K562 (cell line): Measurements from ENCODE around the gene GABPB2. TPM values are rescaled to one million over a fixed set of nuclear protein-coding genes. Genes with fewer than 3 reads are reported as not detected.

Experiments used
- BACH1 ChIP-seq: fragments of 200-800 bp; sonication (Bioruptor generic); IDR thresholded peaks from 2 replicates; pipeline ENCODE4 v1.6.1; 2016; ENCODE audit warnings: missing genetic modification characterization, missing compliant biosample characterization
- E2F8 ChIP-seq: fragments of 450-650 bp; IDR thresholded peaks from 2 replicates; pipeline ENCODE4 v1.7.1; 2018; ENCODE audit warnings: mild to moderate bottlenecking, low read depth; ENCODE audit not compliant: partially characterized antibody
- KHSRP ChIP-seq: fragments of 450-650 bp; IDR thresholded peaks from 2 replicates; pipeline ENCODE4 v1.6.1; 2017
- PURB ChIP-seq: sonication (generic); formaldehyde crosslinking; IDR thresholded peaks from 2 replicates; pipeline ENCODE4 v1.9.0; 2021; ENCODE audit warnings: low read depth, mild to moderate bottlenecking, missing genetic modification reagents
- SIN3B ChIP-seq: fragments of 450-650 bp; IDR thresholded peaks from 2 replicates; pipeline ENCODE4 v1.6.1; 2017; ENCODE audit warnings: low read depth, mild to moderate bottlenecking, moderate library complexity
- TARDBP ChIP-seq: fragments of 450-650 bp; IDR thresholded peaks from 2 replicates; pipeline ENCODE4 v1.6.1; 2016
- TCFL5 ChIP-seq: fragments of 250-450 bp; sonication (Bioruptor Pico); conservative IDR thresholded peaks from 2 replicates; pipeline ENCODE4 v1.6.1; 2021; ENCODE audit warnings: mild to moderate bottlenecking, moderate library complexity, matching md5 sums
- TGIF2 ChIP-seq: sonication (generic); formaldehyde crosslinking; IDR thresholded peaks from 2 replicates; pipeline ENCODE4 v1.8.1; 2022; ENCODE audit warnings: mild to moderate bottlenecking, missing genetic modification reagents, moderate library complexity
- THRAP3 ChIP-seq: fragments of 450-650 bp; IDR thresholded peaks from 2 replicates; pipeline ENCODE4 v1.6.1; 2016; ENCODE audit warnings: mild to moderate bottlenecking, inconsistent platforms, borderline replicate concordance
- ZFP36 ChIP-seq: fragments of 150-350 bp; IDR thresholded peaks from 2 replicates; pipeline ENCODE4 v1.6.1; 2018; ENCODE audit warnings: low read length, low read depth; ENCODE audit not compliant: partially characterized antibody
- ZNF124 ChIP-seq: sonication (generic); formaldehyde crosslinking; IDR thresholded peaks from 2 replicates; pipeline ENCODE4 v1.8.1; 2022; ENCODE audit warnings: missing genetic modification reagents
- ZNF143 ChIP-seq: sonication (generic); formaldehyde crosslinking; IDR thresholded peaks from 2 replicates; pipeline ENCODE4 v1.9.0; 2022; ENCODE audit warnings: mild to moderate bottlenecking, missing genetic modification reagents
- ZNF146 ChIP-seq: IDR thresholded peaks from one replicate; pipeline ENCODE4 v1.6.1; 2018; ENCODE audit warnings: missing compliant biosample characterization; ENCODE audit not compliant: unreplicated experiment
- ZNF224 ChIP-seq: sonication (generic); formaldehyde crosslinking; IDR thresholded peaks from 2 replicates; pipeline ENCODE4 v1.8.0; 2022; ENCODE audit warnings: mild to moderate bottlenecking, missing genetic modification reagents
- ZNF589 ChIP-seq: fragments of 200-800 bp; sonication (Bioruptor generic); IDR thresholded peaks from 2 replicates; pipeline ENCODE4 v1.6.1; 2016; ENCODE audit warnings: low read depth, missing genetic modification characterization, missing compliant biosample characterization
- ZNF740 ChIP-seq, 3 experiments: fragments of 200-800 bp in 1 of 3; sonication (Bioruptor generic) in 1 of 3; sonication (generic) in 1 of 3; formaldehyde crosslinking in 1 of 3; IDR thresholded peaks; 2 replicates each; pipeline versions ENCODE4 v1.6.1 to v1.8.0; 2016 to 2022; ENCODE audit warnings: mild to moderate bottlenecking in 2 of 3, missing compliant biosample characterization in 2 of 3, missing genetic modification characterization in 2 of 3, missing genetic modification reagents in 1 of 3
- polyA plus RNA-seq, 8 experiments: library from polyadenylated mRNA; depleted of rRNA in 4 of 8; stranded (reverse) in 5 of 8; unstranded in 3 of 8; fragments of >200 nt; fragmentation: Nextera tagmentation in 2 of 8; fragmentation: Illumina TruSeq in 1 of 8; extraction: Ambion mirVana in 2 of 8; extraction: Trizol in 1 of 8; gene quantifications; 2 replicates each; pipeline versions ENCODE4 v1.2.1 to v1.2.3, GENCODE V29; 2011 to 2014; ENCODE audit warnings: inconsistent platforms in 1 of 8, missing spikeins in 1 of 8
- total RNA-seq, 7 experiments: library from RNA; depleted of rRNA in 6 of 7; stranded (reverse); fragments of >200 nt in 6 of 7; fragmentation: Illumina TruSeq in 2 of 7; extraction: Trizol in 2 of 7; gene quantifications; 2 replicates each; pipeline versions ENCODE4 v1.2.1 to v1.2.3, GENCODE V29; 2011 to 2021; ENCODE audit warnings: low replicate concordance in 1 of 7
- TF ChIP-seq, protein P1 (sequence below): IDR thresholded peaks from 2 replicates; pipeline ENCODE4 v1.6.1; 2014; ENCODE audit warnings: antibody characterized with exemption
- TF ChIP-seq, protein P2 (sequence below): fragments of 450-650 bp; IDR thresholded peaks from 2 replicates; pipeline ENCODE4 v1.7.0; 2016; ENCODE audit warnings: borderline replicate concordance

GABPB2 gene
- total and polyA plus RNA-seq, 9 of the 15 experiments (the other 6 are each of a cell fraction or from before 2014, with no cell fraction given), result 2.2 to 13.3 (median 6.1) TPM

DNA sequence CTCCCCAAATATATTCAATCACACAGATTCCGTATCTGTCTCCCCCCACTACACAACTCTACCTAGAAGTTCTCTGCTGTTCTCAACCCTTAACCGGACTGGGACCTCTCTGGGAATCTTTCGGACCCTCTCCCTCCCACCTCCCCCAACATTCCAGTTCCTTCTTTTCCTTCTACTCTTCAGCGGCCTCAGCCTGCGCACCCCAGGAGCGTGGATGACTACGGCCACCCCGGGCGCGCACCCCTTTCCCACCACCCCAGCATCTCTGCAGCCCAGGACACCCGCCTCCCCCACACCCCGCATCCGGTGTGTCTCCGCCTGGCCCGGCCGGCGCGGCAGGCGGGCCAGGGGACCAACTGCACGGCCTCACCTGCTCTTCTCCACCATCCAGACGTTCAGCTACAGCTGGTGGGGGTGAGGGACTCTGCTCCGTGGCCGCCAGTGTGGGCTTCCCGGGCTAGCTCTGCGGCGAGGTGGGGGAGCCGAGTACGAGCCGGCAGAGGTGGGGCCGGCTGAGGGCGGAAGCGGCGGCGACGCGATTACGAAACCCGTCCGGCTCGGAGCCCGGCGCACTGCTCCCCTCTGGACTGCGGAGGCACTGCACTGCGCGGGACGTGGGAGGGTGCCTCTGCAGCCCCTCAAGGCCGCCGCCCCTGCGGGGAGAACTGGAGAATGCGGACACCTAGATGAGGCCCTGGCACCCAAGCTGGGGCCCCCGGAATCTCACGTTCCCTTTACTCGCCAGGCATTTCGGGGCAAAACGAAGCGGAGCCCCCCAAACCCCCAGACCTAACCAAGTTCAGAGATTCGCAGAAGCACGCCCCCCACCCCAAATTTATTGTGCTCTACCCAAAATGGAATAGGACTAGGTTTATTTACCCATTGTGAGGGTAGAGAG is 11.2 kb upstream of the GABPB2 start, which contains the start of gene CDC42SE1 (continued):
- TF ChIP-seq ZNF589 (no peak), ZNF224 (CRISPR knock-in tag) (no peak), THRAP3 (no peak), ZNF740 (CRISPR knock-in tag; IDR thresholded peaks at IDR 0.05) (peak; percentile 95), ZNF740 (tag; IDR thresholded peaks at IDR 0.05) (peak in 1 of 2 experiments; percentile 71; a peak in 2 of 4 replicates), ZNF143 (CRISPR knock-in tag) (peak; percentile 41; the same call in 1 of the 2 replicates), TARDBP (no peak; the same call in 1 of the 2 replicates), ZNF146 (CRISPR knock-in tag) (no peak), BACH1 (tag) (no peak), E2F8 (peak; percentile 36), TGIF2 (CRISPR knock-in tag) (0 out of 2 replicates have a peak, but pooled peaks have one; percentile 15), TCFL5 (CRISPR knock-in tag) (no peak), PURB (CRISPR knock-in tag) (no peak), ZNF124 (CRISPR knock-in tag) (no peak), KHSRP (no peak), ZFP36 (no peak), SIN3B (peak; percentile 27; the same call in 1 of the 2 replicates)
- TF ChIP-seq, protein P1, sequence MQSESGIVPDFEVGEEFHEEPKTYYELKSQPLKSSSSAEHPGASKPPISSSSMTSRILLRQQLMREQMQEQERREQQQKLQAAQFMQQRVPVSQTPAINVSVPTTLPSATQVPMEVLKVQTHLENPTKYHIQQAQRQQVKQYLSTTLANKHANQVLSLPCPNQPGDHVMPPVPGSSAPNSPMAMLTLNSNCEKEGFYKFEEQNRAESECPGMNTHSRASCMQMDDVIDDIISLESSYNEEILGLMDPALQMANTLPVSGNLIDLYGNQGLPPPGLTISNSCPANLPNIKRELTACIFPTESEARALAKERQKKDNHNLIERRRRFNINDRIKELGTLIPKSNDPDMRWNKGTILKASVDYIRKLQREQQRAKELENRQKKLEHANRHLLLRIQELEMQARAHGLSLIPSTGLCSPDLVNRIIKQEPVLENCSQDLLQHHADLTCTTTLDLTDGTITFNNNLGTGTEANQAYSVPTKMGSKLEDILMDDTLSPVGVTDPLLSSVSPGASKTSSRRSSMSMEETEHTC, result no peak
- TF ChIP-seq, protein P2, sequence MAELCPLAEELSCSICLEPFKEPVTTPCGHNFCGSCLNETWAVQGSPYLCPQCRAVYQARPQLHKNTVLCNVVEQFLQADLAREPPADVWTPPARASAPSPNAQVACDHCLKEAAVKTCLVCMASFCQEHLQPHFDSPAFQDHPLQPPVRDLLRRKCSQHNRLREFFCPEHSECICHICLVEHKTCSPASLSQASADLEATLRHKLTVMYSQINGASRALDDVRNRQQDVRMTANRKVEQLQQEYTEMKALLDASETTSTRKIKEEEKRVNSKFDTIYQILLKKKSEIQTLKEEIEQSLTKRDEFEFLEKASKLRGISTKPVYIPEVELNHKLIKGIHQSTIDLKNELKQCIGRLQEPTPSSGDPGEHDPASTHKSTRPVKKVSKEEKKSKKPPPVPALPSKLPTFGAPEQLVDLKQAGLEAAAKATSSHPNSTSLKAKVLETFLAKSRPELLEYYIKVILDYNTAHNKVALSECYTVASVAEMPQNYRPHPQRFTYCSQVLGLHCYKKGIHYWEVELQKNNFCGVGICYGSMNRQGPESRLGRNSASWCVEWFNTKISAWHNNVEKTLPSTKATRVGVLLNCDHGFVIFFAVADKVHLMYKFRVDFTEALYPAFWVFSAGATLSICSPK, result no peak
